Measurements from ENCODE around the gene ESRRG. TPM values are rescaled to one million over a fixed set of nuclear protein-coding genes. Genes with fewer than 3 reads are reported as not detected.

Gene ESRRG
- total and polyA plus RNA-seq, 2 experiments from 2014 or later, result 1.2 to 1.7 TPM

DNA sequence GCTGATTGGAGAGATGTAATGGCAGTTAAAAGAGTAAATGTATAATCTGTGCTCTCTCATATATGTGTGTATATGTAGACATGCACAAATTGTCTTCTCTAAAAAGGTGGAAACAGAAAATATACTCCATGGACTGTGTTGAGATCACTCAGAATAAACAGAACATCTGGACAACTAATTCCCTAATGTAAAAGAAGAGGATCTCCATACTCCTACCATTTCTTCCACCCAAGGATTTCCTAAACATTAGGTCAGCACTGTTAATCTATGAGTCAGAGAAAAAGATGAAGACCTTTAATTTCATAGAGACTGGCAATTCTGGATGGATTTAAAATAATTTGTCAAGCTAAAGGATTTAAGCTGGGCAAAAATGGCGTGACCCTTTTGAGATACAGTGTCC lies 80.1 kb downstream of the ESRRG start (continued):
- TF ChIP-seq JUNB (IDR thresholded peaks at IDR 0.05; ENCODE audit: unreplicated experiment), result no peak
- no peak for TF ChIP-seq EZH2 (IDR thresholded peaks at IDR 0.05; ENCODE audit: low read depth, unreplicated experiment)
- no peak for TF ChIP-seq EZH2phosphoT487 (IDR thresholded peaks at IDR 0.05; ENCODE audit: unreplicated experiment)
- TF ChIP-seq POLR2AphosphoS5 (IDR thresholded peaks at IDR 0.05; ENCODE audit: low read depth), result no peak

DNA sequence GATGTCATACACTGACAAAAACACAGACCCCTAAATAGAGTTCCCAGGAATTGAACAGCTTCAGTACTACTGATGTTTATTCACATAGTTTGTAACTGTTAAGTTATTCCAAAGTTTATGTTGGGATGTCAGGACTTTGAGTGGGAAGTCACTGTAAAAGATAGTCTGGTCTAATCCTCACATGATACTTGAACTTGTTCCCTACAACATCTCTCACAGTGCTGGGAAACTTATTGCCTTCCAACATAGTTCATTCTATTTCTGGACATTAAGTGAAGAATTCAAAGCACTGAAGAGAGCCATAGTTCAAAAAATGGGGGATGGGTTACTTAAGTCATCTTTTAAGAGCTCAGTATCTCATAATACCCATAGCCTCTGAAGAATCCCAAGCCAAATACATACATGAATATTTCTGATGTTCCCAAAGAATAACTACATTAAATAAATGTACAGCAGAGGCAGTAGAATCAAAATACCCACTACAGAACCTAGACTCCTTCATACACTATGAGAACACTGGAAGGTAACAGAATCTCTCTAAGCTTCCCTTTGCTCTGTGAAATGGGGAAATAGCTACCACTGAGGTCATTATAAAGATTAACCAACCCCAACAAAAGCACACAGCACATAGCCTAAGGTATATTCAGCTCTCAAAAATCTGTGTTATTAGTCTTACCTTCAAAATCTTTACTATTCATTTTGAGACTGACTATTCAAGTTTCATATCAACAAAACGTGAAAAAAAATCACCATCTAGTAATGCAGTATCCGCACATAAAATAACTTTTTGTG lies 81.4 kb downstream of the ESRRG start:
- no peak for ATAC-seq

DNA sequence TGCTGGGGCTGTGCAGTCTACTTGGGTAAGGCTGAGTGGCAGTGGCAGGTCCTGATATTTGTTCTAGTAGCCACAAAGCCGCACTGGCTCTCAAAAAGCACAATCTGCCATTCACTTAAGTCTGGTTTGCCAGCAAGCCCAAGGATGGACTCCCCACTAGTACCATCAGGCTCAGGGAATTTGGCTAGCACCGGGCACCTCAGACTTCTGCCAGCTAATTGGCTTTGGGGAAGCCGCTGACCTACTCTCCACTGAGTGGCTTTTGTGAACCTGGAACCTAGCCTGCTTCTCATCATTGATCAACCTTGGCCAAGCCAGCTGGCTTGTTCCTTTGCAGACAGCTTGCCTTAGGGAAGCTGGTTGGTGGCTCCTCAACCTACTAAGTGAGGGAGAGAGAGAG lies 83.1 kb downstream of the ESRRG start:
- Histone ChIP-seq H3K79me2 (replicated peaks; ENCODE audit: insufficient read depth) (no peaks in the 10 kb centered on the region), H3K36me3 (ENCODE audit: insufficient read depth) (no peaks in the 10 kb centered on the region), H3F3A (replicated peaks; ENCODE audit: low read depth) (no peaks in the 10 kb centered on the region), H3K4me1 (ENCODE audit: insufficient read depth) (no peaks in the 10 kb centered on the region), H2AFZ (no peak overlapping the region), H3K4me3 (no peak overlapping the region), H3K4me2 (no peak overlapping the region), H4K20me1 (replicated peaks; ENCODE audit: insufficient read depth) (no peaks in the 10 kb centered on the region), H3K27me3 (ENCODE audit: insufficient read depth) (no peaks in the 10 kb centered on the region), H3K27ac (ENCODE audit: low read depth) (no peak overlapping the region), H3K9me2 (ENCODE audit: insufficient read depth) (no peaks in the 10 kb centered on the region)
- H3K4me1 Mint-ChIP-seq, result no peaks in the 10 kb centered on the region; the same call in 2 of the 3 replicates
- ATAC-seq (no peak), DNase-seq (ENCODE audit: low spot score) (no peak)
- peaks cover 2% of the 10 kb centered on the region for H3K27me3 Mint-ChIP-seq (ENCODE audit: insufficient read depth, low read depth, poor library complexity)
- no peaks in the 10 kb centered on the region for H3K9me3 Mint-ChIP-seq
- no peaks in the 10 kb centered on the region for H3K36me3 Mint-ChIP-seq (ENCODE audit: low read depth)
- no peak overlapping the region for H3K4me3 Mint-ChIP-seq
- no peak overlapping the region for H3K27ac Mint-ChIP-seq
- no peak for TF ChIP-seq ZNF331 (CRISPR knock-in tag; IDR thresholded peaks at IDR 0.05; ENCODE audit: low read depth)
- TF ChIP-seq, protein P1, sequence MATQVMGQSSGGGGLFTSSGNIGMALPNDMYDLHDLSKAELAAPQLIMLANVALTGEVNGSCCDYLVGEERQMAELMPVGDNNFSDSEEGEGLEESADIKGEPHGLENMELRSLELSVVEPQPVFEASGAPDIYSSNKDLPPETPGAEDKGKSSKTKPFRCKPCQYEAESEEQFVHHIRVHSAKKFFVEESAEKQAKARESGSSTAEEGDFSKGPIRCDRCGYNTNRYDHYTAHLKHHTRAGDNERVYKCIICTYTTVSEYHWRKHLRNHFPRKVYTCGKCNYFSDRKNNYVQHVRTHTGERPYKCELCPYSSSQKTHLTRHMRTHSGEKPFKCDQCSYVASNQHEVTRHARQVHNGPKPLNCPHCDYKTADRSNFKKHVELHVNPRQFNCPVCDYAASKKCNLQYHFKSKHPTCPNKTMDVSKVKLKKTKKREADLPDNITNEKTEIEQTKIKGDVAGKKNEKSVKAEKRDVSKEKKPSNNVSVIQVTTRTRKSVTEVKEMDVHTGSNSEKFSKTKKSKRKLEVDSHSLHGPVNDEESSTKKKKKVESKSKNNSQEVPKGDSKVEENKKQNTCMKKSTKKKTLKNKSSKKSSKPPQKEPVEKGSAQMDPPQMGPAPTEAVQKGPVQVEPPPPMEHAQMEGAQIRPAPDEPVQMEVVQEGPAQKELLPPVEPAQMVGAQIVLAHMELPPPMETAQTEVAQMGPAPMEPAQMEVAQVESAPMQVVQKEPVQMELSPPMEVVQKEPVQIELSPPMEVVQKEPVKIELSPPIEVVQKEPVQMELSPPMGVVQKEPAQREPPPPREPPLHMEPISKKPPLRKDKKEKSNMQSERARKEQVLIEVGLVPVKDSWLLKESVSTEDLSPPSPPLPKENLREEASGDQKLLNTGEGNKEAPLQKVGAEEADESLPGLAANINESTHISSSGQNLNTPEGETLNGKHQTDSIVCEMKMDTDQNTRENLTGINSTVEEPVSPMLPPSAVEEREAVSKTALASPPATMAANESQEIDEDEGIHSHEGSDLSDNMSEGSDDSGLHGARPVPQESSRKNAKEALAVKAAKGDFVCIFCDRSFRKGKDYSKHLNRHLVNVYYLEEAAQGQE (IDR thresholded peaks at IDR 0.05; ENCODE audit: unreplicated experiment), result no peak
- TF ChIP-seq, protein P2, sequence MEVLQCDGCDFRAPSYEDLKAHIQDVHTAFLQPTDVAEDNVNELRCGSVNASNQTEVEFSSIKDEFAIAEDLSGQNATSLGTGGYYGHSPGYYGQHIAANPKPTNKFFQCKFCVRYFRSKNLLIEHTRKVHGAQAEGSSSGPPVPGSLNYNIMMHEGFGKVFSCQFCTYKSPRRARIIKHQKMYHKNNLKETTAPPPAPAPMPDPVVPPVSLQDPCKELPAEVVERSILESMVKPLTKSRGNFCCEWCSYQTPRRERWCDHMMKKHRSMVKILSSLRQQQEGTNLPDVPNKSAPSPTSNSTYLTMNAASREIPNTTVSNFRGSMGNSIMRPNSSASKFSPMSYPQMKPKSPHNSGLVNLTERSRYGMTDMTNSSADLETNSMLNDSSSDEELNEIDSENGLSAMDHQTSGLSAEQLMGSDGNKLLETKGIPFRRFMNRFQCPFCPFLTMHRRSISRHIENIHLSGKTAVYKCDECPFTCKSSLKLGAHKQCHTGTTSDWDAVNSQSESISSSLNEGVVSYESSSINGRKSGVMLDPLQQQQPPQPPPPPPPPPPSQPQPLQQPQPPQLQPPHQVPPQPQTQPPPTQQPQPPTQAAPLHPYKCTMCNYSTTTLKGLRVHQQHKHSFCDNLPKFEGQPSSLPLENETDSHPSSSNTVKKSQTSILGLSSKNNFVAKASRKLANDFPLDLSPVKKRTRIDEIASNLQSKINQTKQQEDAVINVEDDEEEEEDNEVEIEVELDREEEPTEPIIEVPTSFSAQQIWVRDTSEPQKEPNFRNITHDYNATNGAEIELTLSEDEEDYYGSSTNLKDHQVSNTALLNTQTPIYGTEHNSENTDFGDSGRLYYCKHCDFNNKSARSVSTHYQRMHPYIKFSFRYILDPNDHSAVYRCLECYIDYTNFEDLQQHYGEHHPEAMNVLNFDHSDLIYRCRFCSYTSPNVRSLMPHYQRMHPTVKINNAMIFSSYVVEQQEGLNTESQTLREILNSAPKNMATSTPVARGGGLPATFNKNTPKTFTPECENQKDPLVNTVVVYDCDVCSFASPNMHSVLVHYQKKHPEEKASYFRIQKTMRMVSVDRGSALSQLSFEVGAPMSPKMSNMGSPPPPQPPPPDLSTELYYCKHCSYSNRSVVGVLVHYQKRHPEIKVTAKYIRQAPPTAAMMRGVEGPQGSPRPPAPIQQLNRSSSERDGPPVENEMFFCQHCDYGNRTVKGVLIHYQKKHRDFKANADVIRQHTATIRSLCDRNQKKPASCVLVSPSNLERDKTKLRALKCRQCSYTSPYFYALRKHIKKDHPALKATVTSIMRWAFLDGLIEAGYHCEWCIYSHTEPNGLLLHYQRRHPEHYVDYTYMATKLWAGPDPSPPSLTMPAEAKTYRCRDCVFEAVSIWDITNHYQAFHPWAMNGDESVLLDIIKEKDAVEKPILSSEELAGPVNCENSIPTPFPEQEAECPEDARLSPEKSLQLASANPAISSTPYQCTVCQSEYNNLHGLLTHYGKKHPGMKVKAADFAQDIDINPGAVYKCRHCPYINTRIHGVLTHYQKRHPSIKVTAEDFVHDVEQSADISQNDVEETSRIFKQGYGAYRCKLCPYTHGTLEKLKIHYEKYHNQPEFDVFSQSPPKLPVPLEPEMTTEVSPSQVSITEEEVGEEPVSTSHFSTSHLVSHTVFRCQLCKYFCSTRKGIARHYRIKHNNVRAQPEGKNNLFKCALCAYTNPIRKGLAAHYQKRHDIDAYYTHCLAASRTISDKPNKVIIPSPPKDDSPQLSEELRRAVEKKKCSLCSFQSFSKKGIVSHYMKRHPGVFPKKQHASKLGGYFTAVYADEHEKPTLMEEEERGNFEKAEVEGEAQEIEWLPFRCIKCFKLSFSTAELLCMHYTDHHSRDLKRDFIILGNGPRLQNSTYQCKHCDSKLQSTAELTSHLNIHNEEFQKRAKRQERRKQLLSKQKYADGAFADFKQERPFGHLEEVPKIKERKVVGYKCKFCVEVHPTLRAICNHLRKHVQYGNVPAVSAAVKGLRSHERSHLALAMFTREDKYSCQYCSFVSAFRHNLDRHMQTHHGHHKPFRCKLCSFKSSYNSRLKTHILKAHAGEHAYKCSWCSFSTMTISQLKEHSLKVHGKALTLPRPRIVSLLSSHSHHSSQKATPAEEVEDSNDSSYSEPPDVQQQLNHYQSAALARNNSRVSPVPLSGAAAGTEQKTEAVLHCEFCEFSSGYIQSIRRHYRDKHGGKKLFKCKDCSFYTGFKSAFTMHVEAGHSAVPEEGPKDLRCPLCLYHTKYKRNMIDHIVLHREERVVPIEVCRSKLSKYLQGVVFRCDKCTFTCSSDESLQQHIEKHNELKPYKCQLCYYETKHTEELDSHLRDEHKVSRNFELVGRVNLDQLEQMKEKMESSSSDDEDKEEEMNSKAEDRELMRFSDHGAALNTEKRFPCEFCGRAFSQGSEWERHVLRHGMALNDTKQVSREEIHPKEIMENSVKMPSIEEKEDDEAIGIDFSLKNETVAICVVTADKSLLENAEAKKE (CRISPR knock-in tag; IDR thresholded peaks at IDR 0.05), result no peak

More for the DNA sequence above, 81.4 kb downstream of the ESRRG start:
- no peak overlapping the region for H3K4me3 ChIP-seq
- Mint-ChIP-seq H3K27me3 (ENCODE audit: insufficient read depth, low read depth, poor library complexity) (no peaks in the 10 kb centered on the region), H3K27ac (no peak overlapping the region), H3K4me1 (no peaks in the 10 kb centered on the region; the same call in 2 of the 3 replicates), H3K4me3 (no peak overlapping the region), H3K9me3 (no peaks in the 10 kb centered on the region), H3K36me3 (ENCODE audit: low read depth) (no peaks in the 10 kb centered on the region)
- H3F3A ChIP-seq (replicated peaks; ENCODE audit: low read depth), result no peaks in the 10 kb centered on the region
- H3K4me1 ChIP-seq (ENCODE audit: insufficient read depth), result no peaks in the 10 kb centered on the region
- no peaks in the 10 kb centered on the region for H3K79me2 ChIP-seq (replicated peaks; ENCODE audit: insufficient read depth)
- no peaks in the 10 kb centered on the region for H3K27me3 ChIP-seq (ENCODE audit: insufficient read depth)
- H2AFZ ChIP-seq, result no peak overlapping the region
- no peaks in the 10 kb centered on the region for H3K9me2 ChIP-seq (ENCODE audit: insufficient read depth)
- H3K27ac ChIP-seq (ENCODE audit: low read depth), result no peak overlapping the region
- no peak overlapping the region for H3K4me2 ChIP-seq
- no peaks in the 10 kb centered on the region for H4K20me1 ChIP-seq (replicated peaks; ENCODE audit: insufficient read depth)
- no peak for TF ChIP-seq STAT1 (IDR thresholded peaks at IDR 0.05; ENCODE audit: unreplicated experiment)
- no peak for TF ChIP-seq ZNF114 (CRISPR knock-in tag; IDR thresholded peaks at IDR 0.05)
- TF ChIP-seq, protein P3, sequence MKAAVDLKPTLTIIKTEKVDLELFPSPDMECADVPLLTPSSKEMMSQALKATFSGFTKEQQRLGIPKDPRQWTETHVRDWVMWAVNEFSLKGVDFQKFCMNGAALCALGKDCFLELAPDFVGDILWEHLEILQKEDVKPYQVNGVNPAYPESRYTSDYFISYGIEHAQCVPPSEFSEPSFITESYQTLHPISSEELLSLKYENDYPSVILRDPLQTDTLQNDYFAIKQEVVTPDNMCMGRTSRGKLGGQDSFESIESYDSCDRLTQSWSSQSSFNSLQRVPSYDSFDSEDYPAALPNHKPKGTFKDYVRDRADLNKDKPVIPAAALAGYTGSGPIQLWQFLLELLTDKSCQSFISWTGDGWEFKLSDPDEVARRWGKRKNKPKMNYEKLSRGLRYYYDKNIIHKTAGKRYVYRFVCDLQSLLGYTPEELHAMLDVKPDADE (IDR thresholded peaks at IDR 0.05), result no peak
- no peaks in the 10 kb centered on the region for H3K36me3 ChIP-seq (ENCODE audit: insufficient read depth)
- no peak for DNase-seq (ENCODE audit: low spot score)

Data from GM23338 (cell line).